ENCODE data around the gene IFITM2.

DNA sequence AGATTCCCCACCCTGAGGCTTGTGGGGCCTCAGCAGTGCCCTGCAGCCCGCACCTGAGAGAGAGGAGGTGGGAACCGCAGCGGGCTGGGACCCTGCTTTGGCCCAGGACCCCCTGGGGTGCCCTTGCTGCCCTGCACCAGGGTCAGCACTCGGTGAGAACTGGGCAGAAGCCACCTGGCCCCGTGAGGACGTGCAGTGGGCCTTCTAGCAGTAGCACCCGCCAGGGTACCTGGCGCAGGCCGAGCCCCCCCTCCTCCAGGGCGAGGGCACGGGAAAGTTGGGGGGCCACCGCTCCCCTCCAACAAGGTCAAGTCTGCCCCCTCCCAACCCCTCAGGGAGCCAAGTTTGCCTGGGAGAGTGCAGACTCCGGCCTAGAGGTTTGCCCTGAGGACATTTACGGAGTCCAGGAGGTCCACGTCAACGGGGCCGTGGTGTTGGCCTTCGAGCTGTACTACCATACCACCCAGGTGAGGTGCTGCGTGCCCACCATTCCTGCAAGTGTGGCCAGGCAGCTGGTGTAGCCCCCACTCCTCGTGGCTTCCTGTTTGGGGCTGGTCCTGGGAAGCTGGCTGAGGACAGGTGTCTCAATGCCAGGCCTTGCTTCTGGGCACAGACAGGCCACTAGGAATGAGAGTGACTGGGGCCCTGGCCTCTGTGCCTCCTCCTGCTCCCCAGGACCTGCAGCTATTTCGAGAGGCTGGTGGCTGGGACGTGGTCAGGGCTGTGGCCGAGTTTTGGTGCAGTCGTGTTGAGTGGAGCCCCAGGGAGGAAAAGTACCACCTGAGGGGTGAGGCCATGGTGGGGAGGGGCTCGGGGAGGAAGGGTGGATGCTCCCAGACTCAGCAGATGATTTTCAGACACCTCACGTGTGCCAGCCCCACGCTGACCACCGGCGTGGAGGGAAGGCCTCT lies 15.2 kb upstream of the IFITM2 start:
- TF ChIP-seq SP1 (IDR thresholded peaks at IDR 0.05) = no peak
- TF ChIP-seq, protein P1, sequence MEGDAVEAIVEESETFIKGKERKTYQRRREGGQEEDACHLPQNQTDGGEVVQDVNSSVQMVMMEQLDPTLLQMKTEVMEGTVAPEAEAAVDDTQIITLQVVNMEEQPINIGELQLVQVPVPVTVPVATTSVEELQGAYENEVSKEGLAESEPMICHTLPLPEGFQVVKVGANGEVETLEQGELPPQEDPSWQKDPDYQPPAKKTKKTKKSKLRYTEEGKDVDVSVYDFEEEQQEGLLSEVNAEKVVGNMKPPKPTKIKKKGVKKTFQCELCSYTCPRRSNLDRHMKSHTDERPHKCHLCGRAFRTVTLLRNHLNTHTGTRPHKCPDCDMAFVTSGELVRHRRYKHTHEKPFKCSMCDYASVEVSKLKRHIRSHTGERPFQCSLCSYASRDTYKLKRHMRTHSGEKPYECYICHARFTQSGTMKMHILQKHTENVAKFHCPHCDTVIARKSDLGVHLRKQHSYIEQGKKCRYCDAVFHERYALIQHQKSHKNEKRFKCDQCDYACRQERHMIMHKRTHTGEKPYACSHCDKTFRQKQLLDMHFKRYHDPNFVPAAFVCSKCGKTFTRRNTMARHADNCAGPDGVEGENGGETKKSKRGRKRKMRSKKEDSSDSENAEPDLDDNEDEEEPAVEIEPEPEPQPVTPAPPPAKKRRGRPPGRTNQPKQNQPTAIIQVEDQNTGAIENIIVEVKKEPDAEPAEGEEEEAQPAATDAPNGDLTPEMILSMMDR (IDR thresholded peaks at IDR 0.05; ENCODE audit: low read depth, low read length, missing input control) = no peak
- TF ChIP-seq RXRA (IDR thresholded peaks at IDR 0.05) = no peak
- TF ChIP-seq TAF1 (conservative IDR thresholded peaks at IDR 0.05) = no peak
- no peak for TF ChIP-seq JUND (IDR thresholded peaks at IDR 0.05)
- TF ChIP-seq, protein P2, sequence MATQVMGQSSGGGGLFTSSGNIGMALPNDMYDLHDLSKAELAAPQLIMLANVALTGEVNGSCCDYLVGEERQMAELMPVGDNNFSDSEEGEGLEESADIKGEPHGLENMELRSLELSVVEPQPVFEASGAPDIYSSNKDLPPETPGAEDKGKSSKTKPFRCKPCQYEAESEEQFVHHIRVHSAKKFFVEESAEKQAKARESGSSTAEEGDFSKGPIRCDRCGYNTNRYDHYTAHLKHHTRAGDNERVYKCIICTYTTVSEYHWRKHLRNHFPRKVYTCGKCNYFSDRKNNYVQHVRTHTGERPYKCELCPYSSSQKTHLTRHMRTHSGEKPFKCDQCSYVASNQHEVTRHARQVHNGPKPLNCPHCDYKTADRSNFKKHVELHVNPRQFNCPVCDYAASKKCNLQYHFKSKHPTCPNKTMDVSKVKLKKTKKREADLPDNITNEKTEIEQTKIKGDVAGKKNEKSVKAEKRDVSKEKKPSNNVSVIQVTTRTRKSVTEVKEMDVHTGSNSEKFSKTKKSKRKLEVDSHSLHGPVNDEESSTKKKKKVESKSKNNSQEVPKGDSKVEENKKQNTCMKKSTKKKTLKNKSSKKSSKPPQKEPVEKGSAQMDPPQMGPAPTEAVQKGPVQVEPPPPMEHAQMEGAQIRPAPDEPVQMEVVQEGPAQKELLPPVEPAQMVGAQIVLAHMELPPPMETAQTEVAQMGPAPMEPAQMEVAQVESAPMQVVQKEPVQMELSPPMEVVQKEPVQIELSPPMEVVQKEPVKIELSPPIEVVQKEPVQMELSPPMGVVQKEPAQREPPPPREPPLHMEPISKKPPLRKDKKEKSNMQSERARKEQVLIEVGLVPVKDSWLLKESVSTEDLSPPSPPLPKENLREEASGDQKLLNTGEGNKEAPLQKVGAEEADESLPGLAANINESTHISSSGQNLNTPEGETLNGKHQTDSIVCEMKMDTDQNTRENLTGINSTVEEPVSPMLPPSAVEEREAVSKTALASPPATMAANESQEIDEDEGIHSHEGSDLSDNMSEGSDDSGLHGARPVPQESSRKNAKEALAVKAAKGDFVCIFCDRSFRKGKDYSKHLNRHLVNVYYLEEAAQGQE (IDR thresholded peaks at IDR 0.05) = no peak
- no peak for TF ChIP-seq RAD21 (IDR thresholded peaks at IDR 0.05)
- TF ChIP-seq GABPA (IDR thresholded peaks at IDR 0.05 in 1 of 2, conservative IDR thresholded peaks at IDR 0.05 in 1 of 2) = no peak
- TF ChIP-seq, protein P3, sequence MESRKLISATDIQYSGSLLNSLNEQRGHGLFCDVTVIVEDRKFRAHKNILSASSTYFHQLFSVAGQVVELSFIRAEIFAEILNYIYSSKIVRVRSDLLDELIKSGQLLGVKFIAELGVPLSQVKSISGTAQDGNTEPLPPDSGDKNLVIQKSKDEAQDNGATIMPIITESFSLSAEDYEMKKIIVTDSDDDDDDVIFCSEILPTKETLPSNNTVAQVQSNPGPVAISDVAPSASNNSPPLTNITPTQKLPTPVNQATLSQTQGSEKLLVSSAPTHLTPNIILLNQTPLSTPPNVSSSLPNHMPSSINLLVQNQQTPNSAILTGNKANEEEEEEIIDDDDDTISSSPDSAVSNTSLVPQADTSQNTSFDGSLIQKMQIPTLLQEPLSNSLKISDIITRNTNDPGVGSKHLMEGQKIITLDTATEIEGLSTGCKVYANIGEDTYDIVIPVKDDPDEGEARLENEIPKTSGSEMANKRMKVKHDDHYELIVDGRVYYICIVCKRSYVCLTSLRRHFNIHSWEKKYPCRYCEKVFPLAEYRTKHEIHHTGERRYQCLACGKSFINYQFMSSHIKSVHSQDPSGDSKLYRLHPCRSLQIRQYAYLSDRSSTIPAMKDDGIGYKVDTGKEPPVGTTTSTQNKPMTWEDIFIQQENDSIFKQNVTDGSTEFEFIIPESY (IDR thresholded peaks at IDR 0.05) = no peak
- TF ChIP-seq EGR1 (IDR thresholded peaks at IDR 0.05; ENCODE audit: low read depth in 2 of 2) = no peak

All from liver (tissue), 3 donors.